Ishikawa (cell line): ENCODE data around the gene AKT1.

Experiments used
- CEBPB ChIP-seq: IDR thresholded peaks from 2 replicates; pipeline ENCODE4 v1.6.1; 2012
- FOXM1 ChIP-seq: IDR thresholded peaks from 2 replicates; pipeline ENCODE4 v1.6.1; 2012; ENCODE audit warnings: low read depth, borderline replicate concordance
- MAX ChIP-seq: IDR thresholded peaks from 2 replicates; pipeline ENCODE4 v1.6.1; 2012
- NFIC ChIP-seq: IDR thresholded peaks from 2 replicates; pipeline ENCODE4 v1.6.1; 2012
- RAD21 ChIP-seq: IDR thresholded peaks from 2 replicates; pipeline ENCODE4 v1.6.1; 2012; ENCODE audit warnings: low read depth
- TAF1 ChIP-seq: IDR thresholded peaks from 2 replicates; pipeline ENCODE4 v1.6.1; 2012; ENCODE audit warnings: low read depth, mild to moderate bottlenecking
- TEAD4 ChIP-seq: IDR thresholded peaks from 2 replicates; pipeline ENCODE4 v1.6.1; 2012
- YY1 ChIP-seq: IDR thresholded peaks from 2 replicates; pipeline ENCODE4 v1.6.1; 2012; ENCODE audit warnings: low read depth

- TF ChIP-seq FOXM1 (no peak), MAX (no peak), TAF1 (no peak; the same call in 1 of the 2 replicates), RAD21 (no peak), CEBPB (no peak), TEAD4 (no peak), NFIC (no peak), YY1 (no peak)
Observed at GRCh38 chr14:104843006-104843405, 47.5 kb upstream of the AKT1 start.
